GM12892 (cell line): Measurements from ENCODE around the gene MTUS2.

Experiments
- POLR2A ChIP-seq: IDR thresholded peaks from 2 replicates; pipeline ENCODE4 v1.6.1; 2011; ENCODE audit warnings: low read depth, low read length, control low read depth
- POLR2AphosphoS5 ChIP-seq: IDR thresholded peaks from 2 replicates; pipeline ENCODE4 v1.6.1; 2011; ENCODE audit warnings: low read depth, low read length, control low read depth
- TAF1 ChIP-seq: IDR thresholded peaks from 2 replicates; pipeline ENCODE4 v1.6.1; 2011; ENCODE audit warnings: low read depth, mild to moderate bottlenecking, control low read depth, low read length, borderline replicate concordance

- TF ChIP-seq TAF1: no peak
- no peak for TF ChIP-seq POLR2AphosphoS5
- no peak for TF ChIP-seq POLR2A
Measured at GRCh38 chr13:29473166-29473565, 653.0 kb downstream of the MTUS2 start.
